ENCODE measurements around the gene C2orf81.

DNA sequence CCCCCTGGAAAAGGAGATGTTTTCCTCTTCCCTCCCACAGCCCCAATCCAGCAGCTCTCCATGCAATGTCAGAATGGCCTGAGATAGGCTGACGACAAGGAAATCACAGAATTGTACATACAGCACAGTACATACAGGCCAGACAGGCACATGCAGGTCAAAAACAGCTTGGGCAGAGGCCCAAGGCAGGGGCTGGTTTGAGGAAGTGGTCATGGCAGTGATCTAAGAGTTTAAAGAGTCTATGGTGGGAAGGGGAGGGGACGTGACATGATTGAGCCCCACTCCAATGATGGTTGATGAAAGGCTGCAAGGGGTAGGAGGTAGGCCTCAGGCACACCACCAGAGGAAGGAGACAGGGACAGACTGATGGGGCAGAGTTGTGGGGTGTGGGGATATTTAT lies 45.6 kb downstream of the C2orf81 start:
- TF ChIP-seq, protein P1, sequence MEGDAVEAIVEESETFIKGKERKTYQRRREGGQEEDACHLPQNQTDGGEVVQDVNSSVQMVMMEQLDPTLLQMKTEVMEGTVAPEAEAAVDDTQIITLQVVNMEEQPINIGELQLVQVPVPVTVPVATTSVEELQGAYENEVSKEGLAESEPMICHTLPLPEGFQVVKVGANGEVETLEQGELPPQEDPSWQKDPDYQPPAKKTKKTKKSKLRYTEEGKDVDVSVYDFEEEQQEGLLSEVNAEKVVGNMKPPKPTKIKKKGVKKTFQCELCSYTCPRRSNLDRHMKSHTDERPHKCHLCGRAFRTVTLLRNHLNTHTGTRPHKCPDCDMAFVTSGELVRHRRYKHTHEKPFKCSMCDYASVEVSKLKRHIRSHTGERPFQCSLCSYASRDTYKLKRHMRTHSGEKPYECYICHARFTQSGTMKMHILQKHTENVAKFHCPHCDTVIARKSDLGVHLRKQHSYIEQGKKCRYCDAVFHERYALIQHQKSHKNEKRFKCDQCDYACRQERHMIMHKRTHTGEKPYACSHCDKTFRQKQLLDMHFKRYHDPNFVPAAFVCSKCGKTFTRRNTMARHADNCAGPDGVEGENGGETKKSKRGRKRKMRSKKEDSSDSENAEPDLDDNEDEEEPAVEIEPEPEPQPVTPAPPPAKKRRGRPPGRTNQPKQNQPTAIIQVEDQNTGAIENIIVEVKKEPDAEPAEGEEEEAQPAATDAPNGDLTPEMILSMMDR (IDR thresholded peaks at IDR 0.05; ENCODE audit: low read length): no peak
- TF ChIP-seq EZH2 (optimal IDR thresholded peaks at IDR 0.05; ENCODE audit: low read depth, low read length): no peak

Measured in MM.1S (cell line).